Osteocyte (in vitro differentiated cells): ENCODE measurements around the gene MFSD6L. TPM values are rescaled to one million over a fixed set of nuclear protein-coding genes. Genes with fewer than 3 reads are reported as not detected.

Experiments
- DNase-seq: peaks from one replicate; pipeline ENCODE4 v3.0.0; 2021; ENCODE audit warnings: mixed read lengths; ENCODE audit not compliant: unreplicated experiment; ENCODE audit errors: extremely low spot score
- H3K27ac Mint-ChIP-seq: one replicate; pipeline ENCODE4 v1.8.0; 2021; ENCODE audit warnings: mild to moderate bottlenecking, mixed read lengths; ENCODE audit not compliant: unreplicated experiment
- H3K27me3 Mint-ChIP-seq: one replicate; pipeline ENCODE4 v1.8.0; 2021; ENCODE audit warnings: mixed read lengths; ENCODE audit not compliant: unreplicated experiment
- H3K36me3 Mint-ChIP-seq: one replicate; pipeline ENCODE4 v1.8.0; 2021; ENCODE audit warnings: mixed read lengths; ENCODE audit not compliant: unreplicated experiment
- H3K4me1 Mint-ChIP-seq: one replicate; pipeline ENCODE4 v1.8.0; 2021; ENCODE audit warnings: mixed read lengths; ENCODE audit not compliant: unreplicated experiment
- H3K4me3 Mint-ChIP-seq: one replicate; pipeline ENCODE4 v1.8.0; 2021; ENCODE audit warnings: mild to moderate bottlenecking, moderate library complexity, mixed read lengths; ENCODE audit not compliant: unreplicated experiment
- H3K9me3 Mint-ChIP-seq: one replicate; pipeline ENCODE4 v1.8.0; 2021; ENCODE audit warnings: mixed read lengths; ENCODE audit not compliant: unreplicated experiment
- CTCF ChIP-seq: fragments of 200-600 bp; sonication (generic); IDR thresholded peaks from 2 replicates; pipeline ENCODE4 v1.5.0; 2021; ENCODE audit warnings: antibody characterized with exemption, mild to moderate bottlenecking, moderate library complexity
- total RNA-seq: library from RNA; stranded (reverse); gene quantifications from 2 replicates; pipeline ENCODE4 v1.2.1, GENCODE V29; 2021

Gene MFSD6L
- total RNA-seq, 1 donor from 2014 or later: not detected

- H3K36me3 Mint-ChIP-seq: no peaks in the 10 kb centered on the region
- H3K27me3 Mint-ChIP-seq: peaks cover 15% of the 10 kb centered on the region
- no peak for TF ChIP-seq CTCF
- H3K4me3 Mint-ChIP-seq: no peak overlapping the region
- DNase-seq: peak; percentile 75
- H3K9me3 Mint-ChIP-seq: no peaks in the 10 kb centered on the region
- peaks cover 9% of the 10 kb centered on the region for H3K4me1 Mint-ChIP-seq
- H3K27ac Mint-ChIP-seq: no peak overlapping the region
These were observed 4.6 kb upstream of the MFSD6L start for GRCh38 chr17:8803531-8804420.

GRCh38 chr17:8801135-8801840, 2.1 kb upstream of the MFSD6L start:
- Mint-ChIP-seq H3K4me3 (no peak overlapping the region), H3K27me3 (peaks cover 2% of the 10 kb centered on the region), H3K36me3 (no peaks in the 10 kb centered on the region), H3K9me3 (no peaks in the 10 kb centered on the region), H3K27ac (no peak overlapping the region), H3K4me1 (peaks cover 11% of the 10 kb centered on the region)
- TF ChIP-seq CTCF: no peak
- peak; percentile 73 for DNase-seq

- H3K4me1 Mint-ChIP-seq: peaks cover 11% of the 10 kb centered on the region
- H3K9me3 Mint-ChIP-seq: no peaks in the 10 kb centered on the region
These were observed 1.5 kb upstream of the MFSD6L start for GRCh38 chr17:8800656-8801055.

GRCh38 chr17:8799570-8800212, 526 bp upstream of the MFSD6L start:
- no peak overlapping the region for H3K4me3 Mint-ChIP-seq
- H3K27ac Mint-ChIP-seq: no peak overlapping the region
- no peaks in the 10 kb centered on the region for H3K9me3 Mint-ChIP-seq
- no peak for TF ChIP-seq CTCF
- H3K27me3 Mint-ChIP-seq: peaks cover 2% of the 10 kb centered on the region
- peak; percentile 63 for DNase-seq
- H3K36me3 Mint-ChIP-seq: no peaks in the 10 kb centered on the region
- H3K4me1 Mint-ChIP-seq: peaks cover 11% of the 10 kb centered on the region

More at GRCh38 chr17:8800656-8801055, 1.5 kb upstream of the MFSD6L start:
- peak; percentile 36 for DNase-seq
- Mint-ChIP-seq H3K27ac (no peak overlapping the region), H3K27me3 (peaks cover 2% of the 10 kb centered on the region), H3K36me3 (no peaks in the 10 kb centered on the region), H3K4me3 (no peak overlapping the region)
- no peak for TF ChIP-seq CTCF
